NT2/D1 (cell line): ENCODE data around the gene DNAJB13.

Experiments
- SUZ12 ChIP-seq: IDR thresholded peaks from 2 replicates; pipeline ENCODE4 v1.6.1; 2011; ENCODE audit not compliant: insufficient read length, insufficient read depth; ENCODE audit errors: extremely low read depth
- YY1 ChIP-seq: IDR thresholded peaks from 2 replicates; pipeline ENCODE4 v1.6.1; 2011; ENCODE audit not compliant: insufficient read length, insufficient read depth

DNA sequence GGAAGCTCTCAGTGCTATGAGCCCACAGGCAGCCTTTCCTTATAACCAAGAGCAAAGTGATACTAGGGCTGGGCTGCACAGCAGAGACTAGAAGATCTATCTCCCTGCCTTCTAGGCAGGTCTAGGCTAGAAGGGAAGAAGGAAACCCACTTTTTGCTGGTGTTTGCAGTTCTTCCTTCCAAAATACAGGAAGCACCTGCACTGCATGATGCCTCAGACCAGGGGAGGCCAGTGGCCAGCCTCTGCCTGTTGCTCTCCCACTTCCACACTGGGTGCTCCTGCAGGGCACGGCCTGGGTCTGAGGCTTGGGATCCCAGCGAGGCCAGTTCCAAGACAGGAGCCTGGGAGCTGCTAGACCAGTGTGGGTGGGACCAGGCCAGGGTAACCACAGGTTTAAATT, 64.1 kb downstream of the DNAJB13 start:
- TF ChIP-seq SUZ12 = no peak
- TF ChIP-seq YY1 = no peak
